WI38 (cell line): ENCODE measurements around the gene GSTA2.
"Not testable (repeated sequence)": the region's sequence is repeated elsewhere in the genome, so short reads cannot be mapped to it uniquely, and the experiment has no call there.

Experiments
- H3K4me3 ChIP-seq: 2 replicates; pipeline ENCODE4 v1.5.1; 2011; ENCODE audit warnings: low read depth, mild to moderate bottlenecking, control low read depth, low read length
- CTCF ChIP-seq: IDR thresholded peaks from 2 replicates; pipeline ENCODE4 v1.5.1; 2012; ENCODE audit warnings: low read depth, mild to moderate bottlenecking, control low read depth, low read length

Gene GSTA2

GRCh38 chr6:52707963-52708680 lies 55.2 kb downstream of the GSTA2 start:
- no peak for TF ChIP-seq CTCF
- no peak overlapping the region for H3K4me3 ChIP-seq

- H3K4me3 ChIP-seq: no peak overlapping the region
- no peak for TF ChIP-seq CTCF
These were observed 57.3 kb downstream of the GSTA2 start for GRCh38 chr6:52706001-52706400.

DNA sequence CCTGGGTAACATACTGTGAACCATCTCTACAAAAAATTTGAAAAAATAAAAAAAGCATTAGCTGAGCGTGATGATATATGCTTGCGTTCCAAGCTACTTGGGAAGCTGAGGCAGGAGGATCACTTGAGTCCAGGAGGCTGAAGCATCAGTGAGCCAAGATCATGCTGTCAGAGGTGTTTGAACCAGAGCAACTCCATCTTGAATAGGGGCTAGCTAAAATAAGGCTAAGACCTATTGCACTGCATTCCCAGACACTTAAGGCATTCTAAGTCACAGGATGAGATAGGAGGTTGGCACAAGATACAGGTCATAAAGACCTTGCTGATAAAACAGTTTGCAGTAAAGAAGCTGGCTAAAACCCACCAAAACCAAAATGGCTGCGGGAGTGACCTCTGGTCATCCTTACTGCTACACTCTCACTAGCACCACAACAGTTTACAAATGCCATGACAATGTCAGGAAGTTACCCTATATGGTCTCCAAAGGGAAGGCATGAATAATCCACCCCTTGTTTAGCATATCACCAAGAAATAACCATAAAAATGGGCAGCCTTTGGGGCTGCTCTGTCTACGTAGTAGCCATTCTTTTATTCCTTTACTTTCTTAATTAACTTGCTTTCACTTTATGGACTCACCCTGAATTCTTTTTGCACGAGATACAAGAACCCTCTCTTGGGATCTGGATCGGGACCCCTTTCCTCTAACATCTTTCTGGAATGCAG lies 58.3 kb downstream of the GSTA2 start:
- not testable (repeated sequence) for H3K4me3 ChIP-seq

GRCh38 chr6:52704060-52704459 lies 59.2 kb downstream of the GSTA2 start:
- TF ChIP-seq CTCF: no peak
- H3K4me3 ChIP-seq: no peak overlapping the region
